ENCODE data around the gene HEXIM2. TPM values are rescaled to one million over a fixed set of nuclear protein-coding genes. Genes with fewer than 3 reads are reported as not detected.
A peak's percentile ranks its signal among the peaks of the same experiment; 100 is the strongest.

The HEXIM2 gene
- total and polyA plus RNA-seq, 2 of the 13 experiments (the other 11 are each of a cell fraction or from before 2014, with no cell fraction given), result 27.1 to 32.4 TPM

GRCh38 chr17:45171338-45172231 lies 9.9 kb downstream of the HEXIM2 start (continued):
- TF ChIP-seq, protein P1, sequence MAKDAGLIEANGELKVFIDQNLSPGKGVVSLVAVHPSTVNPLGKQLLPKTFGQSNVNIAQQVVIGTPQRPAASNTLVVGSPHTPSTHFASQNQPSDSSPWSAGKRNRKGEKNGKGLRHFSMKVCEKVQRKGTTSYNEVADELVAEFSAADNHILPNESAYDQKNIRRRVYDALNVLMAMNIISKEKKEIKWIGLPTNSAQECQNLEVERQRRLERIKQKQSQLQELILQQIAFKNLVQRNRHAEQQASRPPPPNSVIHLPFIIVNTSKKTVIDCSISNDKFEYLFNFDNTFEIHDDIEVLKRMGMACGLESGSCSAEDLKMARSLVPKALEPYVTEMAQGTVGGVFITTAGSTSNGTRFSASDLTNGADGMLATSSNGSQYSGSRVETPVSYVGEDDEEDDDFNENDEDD (CRISPR knock-in tag; IDR thresholded peaks at IDR 0.05; ENCODE audit: borderline replicate concordance), result peak; percentile 63
- peak; percentile 71 for TF ChIP-seq ESRRA (CRISPR knock-in tag; IDR thresholded peaks at IDR 0.05; ENCODE audit: low read depth)
- TF ChIP-seq SNAPC5 (CRISPR knock-in tag; IDR thresholded peaks at IDR 0.05; ENCODE audit: borderline replicate concordance), result no peak
- TF ChIP-seq ZNF3 (CRISPR knock-in tag; IDR thresholded peaks at IDR 0.05), result no peak; the same call in 1 of the 2 replicates
- peak; percentile 63 for TF ChIP-seq REL (CRISPR knock-in tag; conservative IDR thresholded peaks at IDR 0.05)
- peak; percentile 85 for TF ChIP-seq NCOA1 (CRISPR knock-in tag; IDR thresholded peaks at IDR 0.05)
- TF ChIP-seq, protein P2, sequence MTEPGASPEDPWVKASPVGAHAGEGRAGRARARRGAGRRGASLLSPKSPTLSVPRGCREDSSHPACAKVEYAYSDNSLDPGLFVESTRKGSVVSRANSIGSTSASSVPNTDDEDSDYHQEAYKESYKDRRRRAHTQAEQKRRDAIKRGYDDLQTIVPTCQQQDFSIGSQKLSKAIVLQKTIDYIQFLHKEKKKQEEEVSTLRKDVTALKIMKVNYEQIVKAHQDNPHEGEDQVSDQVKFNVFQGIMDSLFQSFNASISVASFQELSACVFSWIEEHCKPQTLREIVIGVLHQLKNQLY (CRISPR knock-in tag; IDR thresholded peaks at IDR 0.05), result peak; percentile 62; the same call in 1 of the 2 replicates
- peak; percentile 86 for TF ChIP-seq RXRA (CRISPR knock-in tag; IDR thresholded peaks at IDR 0.05)
- peak; percentile 70 for TF ChIP-seq ZNF878 (CRISPR knock-in tag; IDR thresholded peaks at IDR 0.05)
- TF ChIP-seq IRF1 (CRISPR knock-in tag; IDR thresholded peaks at IDR 0.05; ENCODE audit: low read depth), result no peak
- TF ChIP-seq, protein P3, sequence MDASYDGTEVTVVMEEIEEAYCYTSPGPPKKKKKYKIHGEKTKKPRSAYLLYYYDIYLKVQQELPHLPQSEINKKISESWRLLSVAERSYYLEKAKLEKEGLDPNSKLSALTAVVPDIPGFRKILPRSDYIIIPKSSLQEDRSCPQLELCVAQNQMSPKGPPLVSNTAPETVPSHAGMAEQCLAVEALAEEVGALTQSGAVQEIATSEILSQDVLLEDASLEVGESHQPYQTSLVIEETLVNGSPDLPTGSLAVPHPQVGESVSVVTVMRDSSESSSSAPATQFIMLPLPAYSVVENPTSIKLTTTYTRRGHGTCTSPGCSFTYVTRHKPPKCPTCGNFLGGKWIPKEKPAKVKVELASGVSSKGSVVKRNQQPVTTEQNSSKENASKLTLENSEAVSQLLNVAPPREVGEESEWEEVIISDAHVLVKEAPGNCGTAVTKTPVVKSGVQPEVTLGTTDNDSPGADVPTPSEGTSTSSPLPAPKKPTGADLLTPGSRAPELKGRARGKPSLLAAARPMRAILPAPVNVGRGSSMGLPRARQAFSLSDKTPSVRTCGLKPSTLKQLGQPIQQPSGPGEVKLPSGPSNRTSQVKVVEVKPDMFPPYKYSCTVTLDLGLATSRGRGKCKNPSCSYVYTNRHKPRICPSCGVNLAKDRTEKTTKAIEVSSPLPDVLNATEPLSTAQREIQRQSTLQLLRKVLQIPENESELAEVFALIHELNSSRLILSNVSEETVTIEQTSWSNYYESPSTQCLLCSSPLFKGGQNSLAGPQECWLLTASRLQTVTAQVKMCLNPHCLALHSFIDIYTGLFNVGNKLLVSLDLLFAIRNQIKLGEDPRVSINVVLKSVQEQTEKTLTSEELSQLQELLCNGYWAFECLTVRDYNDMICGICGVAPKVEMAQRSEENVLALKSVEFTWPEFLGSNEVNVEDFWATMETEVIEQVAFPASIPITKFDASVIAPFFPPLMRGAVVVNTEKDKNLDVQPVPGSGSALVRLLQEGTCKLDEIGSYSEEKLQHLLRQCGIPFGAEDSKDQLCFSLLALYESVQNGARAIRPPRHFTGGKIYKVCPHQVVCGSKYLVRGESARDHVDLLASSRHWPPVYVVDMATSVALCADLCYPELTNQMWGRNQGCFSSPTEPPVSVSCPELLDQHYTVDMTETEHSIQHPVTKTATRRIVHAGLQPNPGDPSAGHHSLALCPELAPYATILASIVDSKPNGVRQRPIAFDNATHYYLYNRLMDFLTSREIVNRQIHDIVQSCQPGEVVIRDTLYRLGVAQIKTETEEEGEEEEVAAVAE (CRISPR knock-in tag; IDR thresholded peaks at IDR 0.05; ENCODE audit: borderline replicate concordance), result peak; percentile 52; the same call in 1 of the 2 replicates
- TF ChIP-seq SP140L (CRISPR knock-in tag; IDR thresholded peaks at IDR 0.05; ENCODE audit: borderline replicate concordance), result no peak
- no peak; the same call in 1 of the 2 replicates for TF ChIP-seq ZNF556 (CRISPR knock-in tag; IDR thresholded peaks at IDR 0.05; ENCODE audit: borderline replicate concordance)
- TF ChIP-seq ZNF615 (CRISPR knock-in tag; IDR thresholded peaks at IDR 0.05; ENCODE audit: borderline replicate concordance), result 0 out of 2 replicates have a peak, but pooled peaks have one; percentile 66
- TF ChIP-seq, protein P4, sequence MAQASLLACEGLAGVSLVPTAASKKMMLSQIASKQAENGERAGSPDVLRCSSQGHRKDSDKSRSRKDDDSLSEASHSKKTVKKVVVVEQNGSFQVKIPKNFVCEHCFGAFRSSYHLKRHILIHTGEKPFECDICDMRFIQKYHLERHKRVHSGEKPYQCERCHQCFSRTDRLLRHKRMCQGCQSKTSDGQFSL (CRISPR knock-in tag; IDR thresholded peaks at IDR 0.05), result no peak
- TF ChIP-seq ZNF24 (IDR thresholded peaks at IDR 0.05), result no peak
- TF ChIP-seq NFE2 (CRISPR knock-in tag; IDR thresholded peaks at IDR 0.05), result no peak
- TF ChIP-seq HOXD1 (CRISPR knock-in tag; IDR thresholded peaks at IDR 0.05), result no peak
- TF ChIP-seq ZSCAN9 (CRISPR knock-in tag; IDR thresholded peaks at IDR 0.05; ENCODE audit: borderline replicate concordance), result peak; percentile 72; the same call in 1 of the 2 replicates
- TF ChIP-seq ZNF781 (CRISPR knock-in tag; IDR thresholded peaks at IDR 0.05; ENCODE audit: borderline replicate concordance, not compliant biosample characterization), result no peak
